Measurements from ENCODE around the gene DLG5.

DNA sequence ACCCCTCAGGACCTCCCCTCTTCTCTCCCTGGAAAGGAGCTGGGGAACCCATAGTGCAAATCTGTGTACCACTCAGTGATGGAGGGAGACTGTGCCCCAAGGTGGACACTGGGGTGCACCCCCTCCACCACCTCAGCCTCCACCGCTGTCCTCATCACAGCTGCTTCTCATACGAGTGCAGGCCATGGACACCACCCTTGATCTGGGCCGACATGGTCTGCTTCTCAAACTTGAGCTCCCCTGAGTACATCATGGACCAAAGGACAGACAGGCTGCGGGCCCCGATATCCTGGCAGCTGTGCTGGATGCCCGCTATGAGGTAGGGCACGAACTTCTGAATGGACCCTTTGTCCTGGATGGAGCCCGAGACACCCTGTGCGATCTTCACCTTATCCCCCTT lies 146.4 kb downstream of the DLG5 start:
- TF ChIP-seq, protein P1, sequence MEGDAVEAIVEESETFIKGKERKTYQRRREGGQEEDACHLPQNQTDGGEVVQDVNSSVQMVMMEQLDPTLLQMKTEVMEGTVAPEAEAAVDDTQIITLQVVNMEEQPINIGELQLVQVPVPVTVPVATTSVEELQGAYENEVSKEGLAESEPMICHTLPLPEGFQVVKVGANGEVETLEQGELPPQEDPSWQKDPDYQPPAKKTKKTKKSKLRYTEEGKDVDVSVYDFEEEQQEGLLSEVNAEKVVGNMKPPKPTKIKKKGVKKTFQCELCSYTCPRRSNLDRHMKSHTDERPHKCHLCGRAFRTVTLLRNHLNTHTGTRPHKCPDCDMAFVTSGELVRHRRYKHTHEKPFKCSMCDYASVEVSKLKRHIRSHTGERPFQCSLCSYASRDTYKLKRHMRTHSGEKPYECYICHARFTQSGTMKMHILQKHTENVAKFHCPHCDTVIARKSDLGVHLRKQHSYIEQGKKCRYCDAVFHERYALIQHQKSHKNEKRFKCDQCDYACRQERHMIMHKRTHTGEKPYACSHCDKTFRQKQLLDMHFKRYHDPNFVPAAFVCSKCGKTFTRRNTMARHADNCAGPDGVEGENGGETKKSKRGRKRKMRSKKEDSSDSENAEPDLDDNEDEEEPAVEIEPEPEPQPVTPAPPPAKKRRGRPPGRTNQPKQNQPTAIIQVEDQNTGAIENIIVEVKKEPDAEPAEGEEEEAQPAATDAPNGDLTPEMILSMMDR (IDR thresholded peaks at IDR 0.05) = no peak
- no peak for TF ChIP-seq EZH2 (IDR thresholded peaks at IDR 0.05; ENCODE audit: borderline replicate concordance, insufficient read depth, low read depth, low read length, poor library complexity, severe bottlenecking)
